NCI-H226 (cell line): ENCODE results near the gene PICALM.
"Not testable (repeated sequence)": the region's sequence is repeated elsewhere in the genome, so short reads cannot be mapped to it uniquely, and the experiment has no call there.

Experiments used
- DNase-seq: peaks from one replicate; pipeline ENCODE4 v3.0.0-alpha.2; 2015

Gene PICALM

GRCh38 chr11:86068951-86069407, at the start of gene PICALM:
Gene PICALM, minus strand, starts transcription at chr11:86069084. Its CDS starts 304 bp downstream, at chr11:86068780.
- DNase-seq: peak; percentile 99

- DNase-seq: no peak
Measured at GRCh38 chr11:86118253-86118652, 49.4 kb upstream of the PICALM start.

- DNase-seq: peak; percentile 21
Measured at GRCh38 chr11:86117712-86118063, 48.8 kb upstream of the PICALM start.

- DNase-seq: peak; percentile 92
Measured at GRCh38 chr11:86117001-86117711, 48.3 kb upstream of the PICALM start.

- DNase-seq: peak; percentile 96
Measured at GRCh38 chr11:86116386-86116726, 47.5 kb upstream of the PICALM start.

- peak; percentile 65 for DNase-seq
Measured at GRCh38 chr11:86115542-86116385, 46.9 kb upstream of the PICALM start.

GRCh38 chr11:86108890-86109638, 40.2 kb upstream of the PICALM start:
- DNase-seq: no peak

- DNase-seq: no peak
Measured at GRCh38 chr11:86108191-86108590, 39.3 kb upstream of the PICALM start.

GRCh38 chr11:86106916-86107315, 38.0 kb upstream of the PICALM start:
- no peak for DNase-seq

- not testable (repeated sequence) for DNase-seq
Measured at GRCh38 chr11:86106031-86106430, 37.1 kb upstream of the PICALM start.

- not testable (repeated sequence) for DNase-seq
Measured at GRCh38 chr11:86105601-86106000, 36.7 kb upstream of the PICALM start.

- DNase-seq: no peak
Measured at GRCh38 chr11:86103808-86104207, 34.9 kb upstream of the PICALM start.

- no peak for DNase-seq
Measured at GRCh38 chr11:86101941-86102407, 33.1 kb upstream of the PICALM start.

- peak; percentile 27 for DNase-seq
Measured at GRCh38 chr11:86101493-86101892, 32.6 kb upstream of the PICALM start.

- DNase-seq: peak; percentile 42
Measured at GRCh38 chr11:86099874-86100273, 31.0 kb upstream of the PICALM start.

GRCh38 chr11:86097980-86098379, 29.1 kb upstream of the PICALM start:
- DNase-seq: no peak

GRCh38 chr11:86091566-86091965, 22.7 kb upstream of the PICALM start:
- peak; percentile 31 for DNase-seq

GRCh38 chr11:86091086-86091485, 22.2 kb upstream of the PICALM start:
- DNase-seq: no peak

- no peak for DNase-seq
Measured at GRCh38 chr11:86089659-86090058, 20.8 kb upstream of the PICALM start.

- not testable (repeated sequence) for DNase-seq
Measured at GRCh38 chr11:86087688-86088087, 18.8 kb upstream of the PICALM start.

GRCh38 chr11:86087256-86087655, 18.4 kb upstream of the PICALM start:
- no peak for DNase-seq

GRCh38 chr11:86081455-86081854, 12.6 kb upstream of the PICALM start:
- DNase-seq: no peak

- DNase-seq: no peak
Measured at GRCh38 chr11:86079421-86079820, 10.5 kb upstream of the PICALM start.
